Ovary (tissue), 3 donors: ENCODE data around the gene GOLT1A.

Experiments
- EP300 ChIP-seq: sonication (generic); formaldehyde crosslinking; IDR thresholded peaks from one replicate; pipeline ENCODE4 v1.6.1; 2017; ENCODE audit warnings: antibody characterized with exemption
- POLR2A ChIP-seq: fragments of 450-650 bp; IDR thresholded peaks from one replicate; pipeline ENCODE4 v1.6.1; 2017; ENCODE audit warnings: antibody characterized with exemption, mild to moderate bottlenecking, moderate library complexity
- TF ChIP-seq, protein P1 (sequence below), 3 donors: fragments of 450-650 bp in 2 of 3; fragments of 200-600 bp in 1 of 3; IDR thresholded peaks; one replicate each; pipeline versions ENCODE4 v1.5.1 to v1.8.0; 2016 to 2022; ENCODE audit warnings: antibody characterized with exemption in 3 of 3, mild to moderate bottlenecking in 1 of 3
- donor health status: DM: no; HTN: no; CAD: no.

- TF ChIP-seq, protein P1, sequence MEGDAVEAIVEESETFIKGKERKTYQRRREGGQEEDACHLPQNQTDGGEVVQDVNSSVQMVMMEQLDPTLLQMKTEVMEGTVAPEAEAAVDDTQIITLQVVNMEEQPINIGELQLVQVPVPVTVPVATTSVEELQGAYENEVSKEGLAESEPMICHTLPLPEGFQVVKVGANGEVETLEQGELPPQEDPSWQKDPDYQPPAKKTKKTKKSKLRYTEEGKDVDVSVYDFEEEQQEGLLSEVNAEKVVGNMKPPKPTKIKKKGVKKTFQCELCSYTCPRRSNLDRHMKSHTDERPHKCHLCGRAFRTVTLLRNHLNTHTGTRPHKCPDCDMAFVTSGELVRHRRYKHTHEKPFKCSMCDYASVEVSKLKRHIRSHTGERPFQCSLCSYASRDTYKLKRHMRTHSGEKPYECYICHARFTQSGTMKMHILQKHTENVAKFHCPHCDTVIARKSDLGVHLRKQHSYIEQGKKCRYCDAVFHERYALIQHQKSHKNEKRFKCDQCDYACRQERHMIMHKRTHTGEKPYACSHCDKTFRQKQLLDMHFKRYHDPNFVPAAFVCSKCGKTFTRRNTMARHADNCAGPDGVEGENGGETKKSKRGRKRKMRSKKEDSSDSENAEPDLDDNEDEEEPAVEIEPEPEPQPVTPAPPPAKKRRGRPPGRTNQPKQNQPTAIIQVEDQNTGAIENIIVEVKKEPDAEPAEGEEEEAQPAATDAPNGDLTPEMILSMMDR (IDR thresholded peaks at IDR 0.05) = no peak
- TF ChIP-seq EP300 (no peak), POLR2A (no peak)
Observed at GRCh38 chr1:204261266-204261665, 47.5 kb upstream of the GOLT1A start.
